A549 (cell line): ENCODE results near the gene IFI27L2. TPM values are rescaled to one million over a fixed set of nuclear protein-coding genes. Genes with fewer than 3 reads are reported as not detected.

Experiments
- ATAC-seq, 2 experiments: fragments of 200-7000 bp in 1 of 2; fragments of >200 bp in 1 of 2; cut with Nextera tagmentation in 1 of 2; cut with Tn5 transposase in 1 of 2; 3 replicates each; pipeline versions ENCODE4 v1.8.0 to v1.9.1; 2018 to 2020; ENCODE audit warnings: mild to moderate bottlenecking in 1 of 2, moderate library complexity in 1 of 2
- CTCF ChIA-PET: fragments of 300-600 bp; sonication (Branson Sonifier 250); formaldehyde crosslinking; extraction: SDS; loops from one replicate; lab custom pipeline; 2021; ENCODE audit warnings: antibody characterized with exemption, inconsistent platforms; lab: Yijun Ruan, JAX
- POLR2A ChIA-PET: fragments of 350-600 bp; formaldehyde crosslinking; extraction: SDS; loops from one replicate; lab custom pipeline; 2021; ENCODE audit warnings: antibody characterized with exemption, inconsistent platforms; lab: Yijun Ruan, JAX
- DNase-seq, 2 experiments: peaks; one replicate each; pipeline versions ENCODE4 v3.0.0 to v3.0.0-alpha.2; 2011 to 2016; ENCODE audit warnings: low read depth in 1 of 2, low spot score in 1 of 2
- FAIRE-seq: peaks from 2 replicates; lab custom pipeline; 2011; peaks lifted over from hg19 to GRCh38; lab: Jason Lieb, UNC
- H3K27ac ChIP-seq, 2 experiments: fragments of >200 bp; sonication (Bioruptor Twin); formaldehyde crosslinking; 3 replicates each; pipeline ENCODE4 v1.5.1; 2016 to 2017
- H3K4me1 ChIP-seq: fragments of >200 bp; sonication (Bioruptor Twin); formaldehyde crosslinking; 3 replicates; pipeline ENCODE4 v1.6.1; 2016
- H3K4me2 ChIP-seq: fragments of >200 bp; sonication (Bioruptor Twin); formaldehyde crosslinking; 3 replicates; pipeline ENCODE4 v1.6.1; 2016
- H3K4me3 ChIP-seq: fragments of >200 bp; sonication (Bioruptor Twin); formaldehyde crosslinking; 3 replicates; pipeline ENCODE4 v1.5.1; 2016
- H3K9me3 ChIP-seq: fragments of >200 bp; sonication (Bioruptor Twin); formaldehyde crosslinking; 3 replicates; pipeline ENCODE4 v1.6.1; 2016
- EHF ChIP-seq: fragments of 250-450 bp; sonication (Bioruptor Pico); IDR thresholded peaks from 2 replicates; pipeline ENCODE4 v1.5.0; 2020; ENCODE audit warnings: mild to moderate bottlenecking
- ELK1 ChIP-seq: fragments of 150-350 bp; IDR thresholded peaks from 2 replicates; pipeline ENCODE4 v1.6.1; 2014; ENCODE audit warnings: low read depth, mild to moderate bottlenecking, low read length
- FOXS1 ChIP-seq: fragments of 250-450 bp; sonication (Bioruptor Pico); IDR thresholded peaks from 2 replicates; pipeline ENCODE4 v1.5.0; 2020; ENCODE audit warnings: mild to moderate bottlenecking, moderate library complexity
- HEYL ChIP-seq: fragments of 250-450 bp; sonication (Bioruptor Pico); IDR thresholded peaks from 2 replicates; pipeline ENCODE4 v1.8.0; 2021; ENCODE audit warnings: mild to moderate bottlenecking, moderate library complexity
- SREBF2 ChIP-seq: fragments of 450-650 bp; IDR thresholded peaks from 2 replicates; pipeline ENCODE4 v1.6.1; 2014; ENCODE audit warnings: mild to moderate bottlenecking, moderate library complexity
- ZC3H11A ChIP-seq: fragments of 450-650 bp; IDR thresholded peaks from 2 replicates; pipeline ENCODE4 v1.6.1; 2014; ENCODE audit warnings: antibody characterized with exemption, mild to moderate bottlenecking
- WGBS: methylation state at CpG from one replicate; pipeline ENCODE4 v1.1.6; 2017; ENCODE audit errors: missing lambda C conversion rate; 5-methylcytosine and 5-hydroxymethylcytosine counted together
- polyA plus RNA-seq, 4 experiments: library from polyadenylated mRNA; depleted of rRNA in 3 of 4; stranded (reverse); fragments of >200 nt; fragmentation: RNase III in 1 of 4; extraction: RNeasy Plus Mini Kit Qiagen cat#74134 plus additional on column Dnase treatment in 1 of 4; gene quantifications; 2 replicates in 3 of 4; 3 replicates in 1 of 4; pipeline ENCODE4 v1.2.3, GENCODE V29; 2011 to 2017

Gene IFI27L2
- polyA plus RNA-seq, 2 of the 4 experiments (the other 2 are of a cell fraction), result 20.3 to 64.4 TPM

GRCh38 chr14:94079891-94080620 is 49.3 kb downstream of the IFI27L2 start (continued):
- no peak for TF ChIP-seq SREBF2
- no peak for TF ChIP-seq EHF (CRISPR knock-in tag)

- ATAC-seq (no peak), DNase-seq (no peak), FAIRE-seq (no peak)
- POLR2A ChIA-PET, result no interaction called here
- TF ChIP-seq ELK1 (no peak), ZC3H11A (no peak), HEYL (CRISPR knock-in tag) (no peak), FOXS1 (no peak)
- Histone ChIP-seq H3K27ac (no peak overlapping the region), H3K4me2 (no peak overlapping the region), H3K4me1 (peaks cover 14% of the 10 kb centered on the region), H3K4me3 (no peak overlapping the region), H3K9me3 (peaks cover 40% of the 10 kb centered on the region; the same call in 2 of the 3 replicates)
- CTCF ChIA-PET, result interaction anchor here (0.8 to 2.2 kb wide), 2 partner anchors 42 to 138 kb away, joined by 3 to 8 read pairs; no protein-coding TSS in a partner anchor
- WGBS, result 96% methylated on average over 5 of the region's 5 CpGs
Measured at GRCh38 chr14:94077823-94078222, 51.6 kb downstream of the IFI27L2 start.

Other genes with a start within 250 kb of the IFI27L2 start
- not detected in 2 replicates for gene FAM181A, start 202.3 kb downstream of the IFI27L2 start, polyA plus RNA-seq (2011; rRNA removed)
- not detected in 3 replicates for gene FAM181A, start 202.3 kb downstream of the IFI27L2 start, polyA plus RNA-seq (2017; fragmentation: RNase III; extraction: RNeasy Plus Mini Kit Qiagen cat#74134 plus additional on column Dnase treatment)
- 0.03 and 0.07 TPM in 2 replicates for gene ASB2, start 153.0 kb downstream of the IFI27L2 start, polyA plus RNA-seq (2011; rRNA removed)
- 0.07 to 0.16 TPM (median 0.10 TPM) in 3 replicates for gene ASB2, start 153.0 kb downstream of the IFI27L2 start, polyA plus RNA-seq (2017; fragmentation: RNase III; extraction: RNeasy Plus Mini Kit Qiagen cat#74134 plus additional on column Dnase treatment)
- not detected in 2 replicates for gene CCDC197, start 132.3 kb downstream of the IFI27L2 start, polyA plus RNA-seq (2011; rRNA removed)
- gene CCDC197, start 132.3 kb downstream of the IFI27L2 start, polyA plus RNA-seq (2017; fragmentation: RNase III; extraction: RNeasy Plus Mini Kit Qiagen cat#74134 plus additional on column Dnase treatment), result not detected in 3 replicates
- 1.2 and 1.7 TPM in 2 replicates for gene OTUB2, start 103.3 kb downstream of the IFI27L2 start, polyA plus RNA-seq (2011; rRNA removed)
- 2.2 to 2.5 TPM (median 2.4 TPM) in 3 replicates for gene OTUB2, start 103.3 kb downstream of the IFI27L2 start, polyA plus RNA-seq (2017; fragmentation: RNase III; extraction: RNeasy Plus Mini Kit Qiagen cat#74134 plus additional on column Dnase treatment)
- gene DDX24, start 48.4 kb downstream of the IFI27L2 start, polyA plus RNA-seq (2011; rRNA removed), result 161 and 169 TPM in 2 replicates
- 117 to 127 TPM (median 121 TPM) in 3 replicates for gene DDX24, start 48.4 kb downstream of the IFI27L2 start, polyA plus RNA-seq (2017; fragmentation: RNase III; extraction: RNeasy Plus Mini Kit Qiagen cat#74134 plus additional on column Dnase treatment)
- 13.4 and 15.9 TPM in 2 replicates for gene IFI27L1, start 48.3 kb downstream of the IFI27L2 start, polyA plus RNA-seq (2011; rRNA removed)
- gene IFI27L1, start 48.3 kb downstream of the IFI27L2 start, polyA plus RNA-seq (2017; fragmentation: RNase III; extraction: RNeasy Plus Mini Kit Qiagen cat#74134 plus additional on column Dnase treatment), result 23.2 to 28.0 TPM (median 27.0 TPM) in 3 replicates
- gene IFI27, start 18.9 kb downstream of the IFI27L2 start, polyA plus RNA-seq (2011; rRNA removed), result 1.3 and 2.2 TPM in 2 replicates
- 0.76 to 0.90 TPM (median 0.76 TPM) in 3 replicates for gene IFI27, start 18.9 kb downstream of the IFI27L2 start, polyA plus RNA-seq (2017; fragmentation: RNase III; extraction: RNeasy Plus Mini Kit Qiagen cat#74134 plus additional on column Dnase treatment)
- gene PPP4R4, start 44.7 kb upstream of the IFI27L2 start, polyA plus RNA-seq (2011; rRNA removed), result 0.21 and 0.25 TPM in 2 replicates
- 0.08 to 0.21 TPM (median 0.12 TPM) in 3 replicates for gene PPP4R4, start 44.7 kb upstream of the IFI27L2 start, polyA plus RNA-seq (2017; fragmentation: RNase III; extraction: RNeasy Plus Mini Kit Qiagen cat#74134 plus additional on column Dnase treatment)
- gene SERPINA10, start 163.7 kb upstream of the IFI27L2 start, polyA plus RNA-seq (2011; rRNA removed), result 0.04 and 0.07 TPM in 2 replicates
- gene SERPINA10, start 163.7 kb upstream of the IFI27L2 start, polyA plus RNA-seq (2017; fragmentation: RNase III; extraction: RNeasy Plus Mini Kit Qiagen cat#74134 plus additional on column Dnase treatment), result 0.03 TPM in 1 of 3 replicates, not detected in the others
- gene SERPINA6, start 193.7 kb upstream of the IFI27L2 start, polyA plus RNA-seq (2011; rRNA removed), result 1.8 and 3.3 TPM in 2 replicates
- gene SERPINA6, start 193.7 kb upstream of the IFI27L2 start, polyA plus RNA-seq (2017; fragmentation: RNase III; extraction: RNeasy Plus Mini Kit Qiagen cat#74134 plus additional on column Dnase treatment), result 0.38 to 0.43 TPM (median 0.43 TPM) in 3 replicates
- not detected in 2 replicates for gene SERPINA2, start 237.1 kb upstream of the IFI27L2 start, polyA plus RNA-seq (2011; rRNA removed)
- gene SERPINA2, start 237.1 kb upstream of the IFI27L2 start, polyA plus RNA-seq (2017; fragmentation: RNase III; extraction: RNeasy Plus Mini Kit Qiagen cat#74134 plus additional on column Dnase treatment), result not detected in 3 replicates